Coronary artery (tissue), 2 donors: ENCODE results near the gene ORMDL2.

Experiments
- DNase-seq: peaks from one replicate; pipeline ENCODE4 v3.0.0-alpha.2; 2017; ENCODE audit warnings: low spot score
- H3K27ac ChIP-seq, 2 donors: fragments of 200-600 bp; sonication (generic); one replicate each; pipeline ENCODE4 v1.5.1; 2016 to 2019
- H3K4me3 ChIP-seq: fragments of 200-600 bp; sonication (generic); 2 replicates; pipeline ENCODE4 v1.5.1; 2016; ENCODE audit warnings: mild to moderate bottlenecking, moderate library complexity
- CTCF ChIP-seq: fragments of 200-600 bp; sonication (generic); IDR thresholded peaks from one replicate; pipeline ENCODE4 v1.5.1; 2019; ENCODE audit warnings: antibody characterized with exemption

The ORMDL2 gene

GRCh38 chr12:55817345-55818139 lies at the start of gene ORMDL2, which contains the start of gene SARNP:
Gene ORMDL2, plus strand, starts transcription at chr12:55818041. Its CDS starts 959 bp downstream, at chr12:55819000.
Gene SARNP, minus strand, starts transcription at chr12:55817724. Its CDS starts 23 bp downstream, at chr12:55817701.
- TF ChIP-seq CTCF: no peak
- H3K4me3 ChIP-seq: peak within 1 kb of the TSS; percentile 87
- peak; percentile 99 for DNase-seq
- H3K27ac ChIP-seq: peak within 1 kb of the TSS; percentile 90 to 95

GRCh38 chr12:55771736-55772135 lies 46.1 kb upstream of the ORMDL2 start:
- H3K4me3 ChIP-seq: no peak overlapping the region
- no peak for DNase-seq
- H3K27ac ChIP-seq: no peak overlapping the region
- TF ChIP-seq CTCF: no peak

- no peak for TF ChIP-seq CTCF
- H3K27ac ChIP-seq: no peak overlapping the region
These were observed 40.0 kb upstream of the ORMDL2 start for GRCh38 chr12:55777856-55778255.

GRCh38 chr12:55780685-55781084 lies 37.2 kb upstream of the ORMDL2 start:
- H3K27ac ChIP-seq: no peak overlapping the region
- TF ChIP-seq CTCF: no peak
- no peak overlapping the region for H3K4me3 ChIP-seq

More at GRCh38 chr12:55777856-55778255, 40.0 kb upstream of the ORMDL2 start:
- no peak overlapping the region for H3K4me3 ChIP-seq
- no peak for DNase-seq

GRCh38 chr12:55788546-55788945 lies 29.3 kb upstream of the ORMDL2 start:
- no peak for DNase-seq
- TF ChIP-seq CTCF: no peak
- H3K27ac ChIP-seq: no peak overlapping the region
- H3K4me3 ChIP-seq: no peak overlapping the region

More at GRCh38 chr12:55780685-55781084, 37.2 kb upstream of the ORMDL2 start:
- DNase-seq: no peak

- Histone ChIP-seq H3K27ac (no peak overlapping the region), H3K4me3 (no peak overlapping the region)
- DNase-seq: no peak
- TF ChIP-seq CTCF: no peak
These were observed 28.7 kb upstream of the ORMDL2 start for GRCh38 chr12:55789171-55789570.

- DNase-seq: no peak
- no peak overlapping the region for H3K4me3 ChIP-seq
- no peak overlapping the region for H3K27ac ChIP-seq
- no peak for TF ChIP-seq CTCF
These were observed 27.9 kb upstream of the ORMDL2 start for GRCh38 chr12:55789893-55790292.
